Measurements from ENCODE around the gene SCIMP.
A peak's percentile ranks its signal among the peaks of the same experiment; 100 is the strongest.
"Not testable (repeated sequence)": the region's sequence is repeated elsewhere in the genome, so short reads cannot be mapped to it uniquely, and the experiment has no call there.

Gene SCIMP

GRCh38 chr17:5234645-5235576 is at the start of gene SCIMP:
Gene SCIMP (minus strand): TSS chr17:5234860. CDS start chr17:5234755, 105 bp downstream.
- no peak for DNase-seq

GRCh38 chr17:5283571-5284315 is 49.1 kb upstream of the SCIMP start:
- DNase-seq: no peak

- DNase-seq: peak; percentile 46 to 52
Measured at GRCh38 chr17:5282642-5283217, 48.1 kb upstream of the SCIMP start.

GRCh38 chr17:5281814-5282641 is 47.4 kb upstream of the SCIMP start, which contains the start of gene RABEP1:
Gene RABEP1 (plus strand): TSS chr17:5282284. CDS start chr17:5282487, 203 bp downstream.
- peak; percentile 94 to 95 for DNase-seq

DNA sequence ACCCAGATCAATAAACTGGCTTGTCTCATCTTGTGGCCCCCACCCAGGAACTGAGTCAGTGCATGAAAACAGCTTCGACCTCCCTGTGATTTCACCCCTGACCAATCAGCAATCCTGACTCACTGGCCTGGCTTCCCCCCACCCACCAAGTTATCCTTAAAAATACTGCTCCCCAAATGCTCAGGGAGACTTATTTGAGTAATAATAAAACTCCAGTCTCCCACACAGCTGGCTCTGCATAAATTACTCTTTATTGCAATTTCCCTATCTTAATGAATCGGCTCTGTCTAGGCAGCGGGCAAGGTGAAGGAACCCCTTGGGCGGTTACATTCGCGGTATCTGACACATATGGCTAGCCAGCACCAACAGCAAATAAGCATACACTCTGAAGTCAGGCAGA is 37.7 kb upstream of the SCIMP start:
- DNase-seq: peak; percentile 58 to 69

DNA sequence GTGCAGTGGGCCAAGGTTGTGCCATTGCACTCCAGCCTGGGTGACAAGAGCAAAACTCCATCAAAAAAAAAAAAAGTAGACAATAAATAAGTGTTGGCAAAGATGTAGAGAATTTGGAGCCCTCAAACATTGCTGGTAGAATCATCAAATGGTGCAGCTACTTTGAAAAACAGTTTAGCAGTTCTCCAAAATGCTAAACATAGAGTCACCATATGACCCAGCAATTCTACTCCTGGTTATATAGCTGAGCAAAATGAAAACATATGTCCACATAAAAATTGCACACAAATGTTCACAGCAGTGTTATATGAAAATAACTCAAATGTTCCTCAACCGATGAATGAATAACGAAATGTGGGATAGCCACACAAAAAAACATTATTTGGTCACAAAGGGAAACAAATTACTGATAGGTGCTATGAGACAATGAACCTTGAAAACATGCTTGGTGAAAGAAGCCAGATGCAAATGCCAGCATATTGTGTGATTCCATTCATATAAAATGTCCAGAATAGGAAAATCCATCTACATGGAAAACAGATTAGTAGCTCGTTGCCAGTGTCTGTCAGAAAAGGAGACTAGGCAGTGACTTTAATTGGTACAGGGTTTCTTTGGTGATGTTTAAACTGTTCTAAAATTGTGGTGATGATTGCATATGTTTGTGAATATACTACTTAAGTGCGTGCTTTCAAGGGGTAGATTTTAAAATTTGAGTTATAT is 34.7 kb upstream of the SCIMP start:
- DNase-seq: no peak

DNA sequence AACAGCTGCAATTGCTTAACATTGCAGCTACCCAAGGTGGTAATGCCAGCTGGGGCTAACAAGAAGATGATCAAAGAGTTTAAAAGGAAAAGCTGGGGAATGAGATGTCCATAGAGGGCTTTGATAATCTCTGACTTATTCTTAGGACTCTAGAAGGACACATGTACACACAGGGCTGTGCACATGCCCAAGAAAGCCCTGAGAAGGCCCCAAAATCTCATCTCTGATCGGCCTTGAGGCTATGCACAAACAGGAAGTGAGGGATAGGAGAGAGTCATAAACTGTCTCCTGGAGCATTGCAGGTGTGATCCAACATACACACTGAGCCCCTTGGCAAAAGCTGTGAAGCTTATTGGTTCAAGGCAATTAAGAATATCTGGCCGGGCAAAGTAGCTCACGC is 30.2 kb upstream of the SCIMP start:
- no peak for DNase-seq

DNA sequence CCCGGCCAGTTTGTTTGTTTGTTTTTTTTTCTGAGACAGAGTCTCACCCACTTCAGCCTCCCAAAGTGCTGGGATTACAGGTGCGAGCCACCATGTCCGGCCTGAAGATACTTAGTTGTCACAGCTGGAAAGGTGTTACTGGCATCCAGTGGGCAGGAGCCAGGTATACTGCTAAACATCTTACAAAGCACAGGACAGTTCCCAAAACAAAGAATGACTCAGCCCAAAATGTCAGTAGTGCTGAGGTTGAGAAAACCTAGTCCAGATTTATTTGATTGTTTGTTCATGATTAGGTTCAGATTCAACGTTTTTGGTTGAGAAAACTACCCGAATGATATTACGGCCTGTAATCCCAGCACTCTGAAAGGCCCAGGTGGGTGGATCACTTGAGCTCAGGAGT is 28.8 kb upstream of the SCIMP start:
- no peak for DNase-seq

DNA sequence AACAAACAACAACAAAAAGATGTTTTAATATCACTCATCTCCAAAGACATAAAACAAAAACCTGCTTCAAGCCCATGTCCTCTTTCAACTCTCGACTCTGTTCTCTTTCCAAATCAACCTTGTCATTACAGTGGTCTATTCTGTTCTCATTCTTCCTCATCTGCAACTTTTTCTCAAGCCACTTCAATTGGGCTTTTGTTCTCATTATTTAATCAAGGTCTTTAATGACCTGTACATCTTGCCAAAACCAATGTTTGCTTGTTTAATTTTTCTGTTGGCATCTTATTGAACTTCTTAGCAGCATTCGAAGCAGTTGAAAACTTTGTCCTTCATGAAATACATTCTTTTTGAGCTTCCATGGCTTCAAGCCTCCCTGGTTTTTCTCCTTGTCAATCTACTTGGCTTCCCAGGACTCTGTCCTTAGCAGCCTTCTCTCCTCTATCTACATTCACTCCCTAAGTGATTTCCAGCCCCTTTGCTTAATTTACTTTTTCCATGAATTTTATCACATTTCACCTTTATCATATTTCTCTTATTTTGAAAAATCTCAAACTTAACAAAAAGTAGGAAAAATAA is 27.8 kb upstream of the SCIMP start:
- no peak for DNase-seq

DNA sequence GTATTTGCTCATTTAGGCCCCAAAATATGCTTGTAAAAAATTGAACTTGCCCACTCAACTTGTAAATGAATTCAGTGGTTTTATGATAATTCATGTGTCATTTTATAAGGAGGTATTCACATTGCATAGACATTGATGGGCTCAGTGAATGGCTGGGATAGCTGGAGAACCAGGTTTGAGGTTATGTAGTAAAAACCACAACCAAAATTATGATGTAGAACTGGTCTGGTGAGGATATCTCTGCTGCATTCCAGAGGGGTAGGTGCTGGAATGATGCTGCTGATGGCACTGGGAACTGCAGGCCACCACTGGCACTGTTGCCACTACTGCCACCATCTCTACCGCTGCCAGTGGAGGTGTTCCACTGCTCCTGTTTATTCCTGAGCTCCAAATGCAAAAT is 25.9 kb upstream of the SCIMP start:
- DNase-seq: no peak

DNA sequence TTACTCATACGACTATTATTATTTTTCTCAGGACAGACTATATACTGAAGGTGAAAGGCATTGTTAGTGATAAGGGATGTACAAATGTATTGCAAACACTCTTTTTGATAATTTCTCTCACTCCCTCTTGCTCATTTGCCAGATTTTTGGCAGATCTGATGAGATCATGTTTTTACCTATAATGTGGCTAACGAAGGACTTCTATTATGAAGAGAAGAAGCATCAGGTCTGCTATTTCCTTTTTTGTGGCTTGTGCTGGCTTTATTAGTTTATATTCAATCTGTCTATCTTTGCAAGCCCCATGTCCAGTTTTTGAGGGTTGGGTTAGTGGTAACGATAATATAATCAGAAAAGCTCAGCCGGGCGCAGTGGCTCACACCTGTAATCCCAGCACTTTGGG is 22.5 kb upstream of the SCIMP start:
- DNase-seq: no peak

DNA sequence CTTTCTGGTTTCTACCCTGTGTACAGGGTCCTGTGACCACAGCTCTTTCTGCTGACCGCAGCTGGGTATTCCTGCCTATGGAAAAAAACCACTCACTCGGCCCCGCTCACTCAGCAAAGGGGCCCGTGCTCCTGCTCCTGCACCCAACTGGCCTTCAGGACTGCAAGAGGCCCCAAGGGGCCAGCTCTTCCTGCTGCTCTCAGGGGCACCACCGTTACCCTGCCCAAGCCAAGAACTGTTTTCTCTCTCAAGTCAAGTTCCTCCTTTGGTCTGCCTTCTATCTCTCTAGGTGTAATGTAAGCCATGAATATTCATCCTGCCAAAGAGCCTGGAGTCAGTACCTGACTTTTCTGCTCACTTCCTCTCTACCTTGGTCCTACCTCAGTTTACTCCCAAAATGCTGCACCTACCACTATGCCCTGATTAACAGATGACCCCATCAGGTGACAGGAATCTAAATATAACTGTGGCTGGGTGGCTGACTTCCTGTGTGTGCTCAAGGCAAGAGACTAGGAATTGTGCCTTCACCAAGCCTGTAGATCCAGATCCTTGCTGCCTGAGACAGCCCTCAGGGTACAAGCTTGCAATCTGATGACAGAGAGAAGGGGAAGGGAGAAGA is 20.4 kb upstream of the SCIMP start:
- DNase-seq: no peak

GRCh38 chr17:5254414-5254813 is 19.8 kb upstream of the SCIMP start:
- no peak for DNase-seq

DNA sequence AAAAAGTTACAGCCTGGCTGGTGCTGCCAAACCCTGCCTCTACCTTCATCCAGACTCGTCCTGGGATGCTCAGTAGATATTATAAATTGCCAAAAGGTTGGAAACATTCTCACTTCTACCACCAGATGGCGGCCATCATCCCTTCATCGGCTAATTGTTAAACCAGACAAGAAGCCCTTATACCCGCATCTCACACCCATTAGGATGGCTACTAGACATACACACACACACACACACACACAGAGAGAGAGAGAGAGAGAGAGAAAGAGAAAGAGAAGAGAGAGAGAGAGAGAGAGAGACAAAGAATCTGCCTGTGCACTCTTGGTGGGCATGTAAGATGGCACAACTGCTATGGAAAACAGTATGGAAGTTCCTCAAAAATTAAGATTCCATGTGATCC is 15.0 kb upstream of the SCIMP start:
- peak; percentile 58 to 68 for DNase-seq

GRCh38 chr17:5248821-5249479 is 14.3 kb upstream of the SCIMP start:
- DNase-seq: no peak

DNA sequence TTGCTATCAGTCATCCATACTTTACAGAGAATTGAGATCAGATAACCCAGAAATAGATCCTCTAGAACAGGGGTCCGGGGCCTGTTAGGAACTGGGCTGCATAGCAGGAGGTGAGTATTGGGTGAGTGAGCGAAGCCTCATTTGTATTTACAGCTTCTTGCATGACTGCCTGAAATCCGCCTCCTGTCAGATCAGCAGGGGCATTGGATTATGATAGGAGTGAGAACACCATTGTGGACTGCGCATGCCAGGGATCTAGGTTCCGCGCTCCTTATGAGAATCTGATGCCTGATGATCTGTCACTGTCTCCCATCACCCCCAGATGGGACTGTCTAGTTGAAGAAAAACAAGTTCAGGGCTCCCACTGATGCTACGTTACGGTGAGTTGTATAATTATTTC is 13.0 kb upstream of the SCIMP start:
- no peak for DNase-seq

- DNase-seq: peak in 1 of 2 experiments; percentile 16
Measured at GRCh38 chr17:5241861-5242671, 7.4 kb upstream of the SCIMP start.

- not testable (repeated sequence) for DNase-seq
Measured at GRCh38 chr17:5239769-5240168, 5.1 kb upstream of the SCIMP start.

DNA sequence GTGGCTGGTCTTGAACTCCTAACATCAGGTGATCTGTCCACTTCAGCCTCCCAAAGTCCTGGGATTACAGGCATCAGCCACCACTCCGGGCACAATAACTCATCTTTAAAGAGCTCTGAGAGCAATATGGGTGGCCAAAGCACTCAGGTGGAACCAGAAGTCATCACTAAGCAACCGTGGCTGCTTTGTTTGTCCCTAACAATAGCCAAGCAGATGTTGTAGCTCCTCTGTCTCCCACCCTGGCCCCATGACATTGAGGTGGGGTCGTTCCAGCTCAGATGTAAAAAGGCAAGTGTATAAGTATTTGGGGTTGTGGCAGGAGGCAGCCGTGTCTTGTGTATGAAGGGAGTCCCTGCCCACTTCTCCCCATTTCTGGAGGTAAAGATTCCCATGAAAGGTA is 3.7 kb upstream of the SCIMP start:
- no peak for DNase-seq
